Pancreas (tissue), 10 donors: ENCODE data around the gene CHST11. TPM values are rescaled to one million over a fixed set of nuclear protein-coding genes. Genes with fewer than 3 reads are reported as not detected.

Experiments used
- ATAC-seq, 4 donors: fragments of 200-7000 bp; cut with Tn5 transposase; one replicate each; pipeline versions ENCODE4 v1.8.0 to v1.9.1; 2020; ENCODE audit warnings: mild to moderate bottlenecking in 4 of 4, moderate library complexity in 4 of 4
- DNase-seq, 6 donors: peaks; one replicate each; pipeline ENCODE4 v3.0.0-alpha.2; 2020
- FAIRE-seq: peaks from 2 replicates; lab custom pipeline; 2012; peaks lifted over from hg19 to GRCh38; lab: Jason Lieb, UNC
- H3K27ac ChIP-seq, 4 donors: fragments of 200-600 bp; sonication (generic); 1 replicate in 3 of 4; 2 replicates in 1 of 4; pipeline versions ENCODE4 v1.5.0 to v1.8.0; 2020
- H3K27me3 ChIP-seq, 4 donors: fragments of 200-600 bp; one replicate each; pipeline ENCODE4 v1.8.0; 2021
- H3K36me3 ChIP-seq, 3 donors: fragments of 200-600 bp; sonication (generic) in 1 of 3; one replicate each; pipeline versions ENCODE4 v1.5.0 to v1.8.0; 2020 to 2021
- H3K4me1 ChIP-seq, 3 donors: fragments of 200-600 bp; one replicate each; pipeline ENCODE4 v1.8.0; 2021
- H3K4me3 ChIP-seq, 4 donors: fragments of 200-600 bp; sonication (generic) in 2 of 4; one replicate each; pipeline versions ENCODE4 v1.5.0 to v1.8.0; 2020 to 2021
- H3K9me3 ChIP-seq, 4 donors: fragments of 200-600 bp; one replicate each; pipeline ENCODE4 v1.8.0; 2021
- CTCF ChIP-seq, 4 donors: fragments of 200-600 bp; sonication (generic) in 3 of 4; IDR thresholded peaks; one replicate each; pipeline versions ENCODE4 v1.5.0 to v1.8.0; 2021; ENCODE audit warnings: antibody characterized with exemption in 4 of 4
- WGBS, 2 donors: extraction: QIAGEN DNeasy Blood & Tissue Kit; methylation state at CpG; one replicate each; pipeline ENCODE4 v1.1.7; 2013; 5-methylcytosine and 5-hydroxymethylcytosine counted together
- intact Hi-C, 3 donors: fragments of 100-400 bp; cut with DNase I; formaldehyde crosslinking; loops; one replicate each; pipeline versions ENCODE4 v1.11.1 to v1.14.2; 2022
- polyA plus RNA-seq, 2 donors: library from polyadenylated mRNA; stranded (reverse); fragments of 200-250 nt; gene quantifications; one replicate each; pipeline ENCODE4 v1.2.3, GENCODE V29; 2013
- total RNA-seq, 6 donors: library from RNA; stranded (reverse); fragmentation: NEBNext Ultra II Directional in 4 of 6; extraction: Animal tissue kit (Norgen Biotek cat#: 25700) in 4 of 6; gene quantifications; one replicate each; pipeline versions ENCODE4 v1.2.1 to v1.2.4, GENCODE V29; 2021 to 2023
- donor health status: healthy with polysubstance abuse.
- donor health status: DM: no; HTN: no; CAD: no; lungs with moderate emphysema.
- donor health status: DM: no; HTN: no; CAD: no.
- donor health status: control.
- donor health status: control.
- donor health status: Bipolar disorder and iron deficiency.
- donor health status: DM: yes; HTN: yes; CAD: no.
- donor health status: DM: no; HTN: no; CAD: no.
- donor health status: DM: no; HTN: no; CAD: no.
- donor health status: DM: yes; HTN: yes; CAD: no.

Gene CHST11
- total and polyA plus RNA-seq, 8 donors = 1.1 to 14.8 (median 7.8) TPM

GRCh38 chr12:104695453-104696148, 238.9 kb downstream of the CHST11 start:
- DNase-seq (no peak), FAIRE-seq (no peak), ATAC-seq (peak in 3 of 4 donors; percentile 48 to 74 (median 53))
- no peak overlapping the region for H3K4me3 ChIP-seq
- WGBS, 2 donors = 63 to 64% methylated on average over 12 of the region's 12 CpGs
- H3K36me3 ChIP-seq = no peaks in the 10 kb centered on the region
- intact Hi-C loops = no loop called here
- H3K9me3 ChIP-seq = no peaks in the 10 kb centered on the region
- H3K27ac ChIP-seq = no peak overlapping the region
- no peaks in the 10 kb centered on the region for H3K4me1 ChIP-seq
- no peaks in the 10 kb centered on the region for H3K27me3 ChIP-seq
- no peak for TF ChIP-seq CTCF (IDR thresholded peaks at IDR 0.05)

- Histone ChIP-seq H3K9me3 (no peaks in the 10 kb centered on the region), H3K27me3 (no peaks in the 10 kb centered on the region), H3K36me3 (no peaks in the 10 kb centered on the region), H3K4me1 (no peaks in the 10 kb centered on the region), H3K27ac (no peak overlapping the region), H3K4me3 (no peak overlapping the region)
- 89 to 93% methylated on average over 7 of the region's 7 CpGs for WGBS, 2 donors
- ATAC-seq (no peak), FAIRE-seq (no peak), DNase-seq (no peak)
- TF ChIP-seq CTCF (IDR thresholded peaks at IDR 0.05) = no peak
- intact Hi-C loops = no loop called here
These were observed 240.4 kb downstream of the CHST11 start for GRCh38 chr12:104697186-104697585.

GRCh38 chr12:104698871-104699270, 242.1 kb downstream of the CHST11 start:
- FAIRE-seq (no peak), ATAC-seq (no peak)

GRCh38 chr12:104699489-104700190, 242.9 kb downstream of the CHST11 start:
- TF ChIP-seq CTCF (IDR thresholded peaks at IDR 0.05) = no peak
- no peak overlapping the region for H3K27ac ChIP-seq
- intact Hi-C loops = no loop called here

More at GRCh38 chr12:104698871-104699270, 242.1 kb downstream of the CHST11 start:
- Histone ChIP-seq H3K27me3 (no peaks in the 10 kb centered on the region), H3K9me3 (no peaks in the 10 kb centered on the region), H3K4me1 (no peaks in the 10 kb centered on the region), H3K27ac (no peak overlapping the region), H3K4me3 (no peak overlapping the region), H3K36me3 (no peaks in the 10 kb centered on the region)
- TF ChIP-seq CTCF (IDR thresholded peaks at IDR 0.05) = no peak
- DNase-seq = no peak
- intact Hi-C loops = no loop called here
- 65 to 68% methylated on average over 3 of the region's 3 CpGs for WGBS, 2 donors

GRCh38 chr12:104700324-104700723, 243.6 kb downstream of the CHST11 start:
- Histone ChIP-seq H3K4me1 (no peaks in the 10 kb centered on the region), H3K27me3 (no peaks in the 10 kb centered on the region), H3K36me3 (no peaks in the 10 kb centered on the region), H3K9me3 (no peaks in the 10 kb centered on the region), H3K27ac (no peak overlapping the region), H3K4me3 (no peak overlapping the region)
- no peak for TF ChIP-seq CTCF (IDR thresholded peaks at IDR 0.05)
- intact Hi-C loops = no loop called here
- no peak for ATAC-seq
- 93 to 95% methylated on average over 1 of the region's 1 CpG for WGBS, 2 donors
- DNase-seq = no peak
- no peak for FAIRE-seq

More at GRCh38 chr12:104699489-104700190, 242.9 kb downstream of the CHST11 start:
- Histone ChIP-seq H3K36me3 (no peaks in the 10 kb centered on the region), H3K27me3 (no peaks in the 10 kb centered on the region), H3K4me3 (no peak overlapping the region), H3K4me1 (no peaks in the 10 kb centered on the region), H3K9me3 (no peaks in the 10 kb centered on the region)
- 88 to 92% methylated on average over 5 of the region's 5 CpGs for WGBS, 2 donors
- FAIRE-seq = no peak
- no peak for DNase-seq
- ATAC-seq = no peak
